GM12875 (cell line): ENCODE measurements around the gene TIGD3.

Experiments used
- H3K4me3 ChIP-seq: one replicate; pipeline ENCODE4 v1.5.1; 2011; ENCODE audit warnings: low read depth, low read length, control low read depth
- TF ChIP-seq, protein P1 (sequence below): IDR thresholded peaks from 2 replicates; pipeline ENCODE4 v1.5.1; 2011; ENCODE audit warnings: low read depth, mild to moderate bottlenecking, control low read depth, inconsistent platforms, low read length, moderate library complexity, borderline replicate concordance; ENCODE audit not compliant: insufficient read depth

Gene TIGD3

DNA sequence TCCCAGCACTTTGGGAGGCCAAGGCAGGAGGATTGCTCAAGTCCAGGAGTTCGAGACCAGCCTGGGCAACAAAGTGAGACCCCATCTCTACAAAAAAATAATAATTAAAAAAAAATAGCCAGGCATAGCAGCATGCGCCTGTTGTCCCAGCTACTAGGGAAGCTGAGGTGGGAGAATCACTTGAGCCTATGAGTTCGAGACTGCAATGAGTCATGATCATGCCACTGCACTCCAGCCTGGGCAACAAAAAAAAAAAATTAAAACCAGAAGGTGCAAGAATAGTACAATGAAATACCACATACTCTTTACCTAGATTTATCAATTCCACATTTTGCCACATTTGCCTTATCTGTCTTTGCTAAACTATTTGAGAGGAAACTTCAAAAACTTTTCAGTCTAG, 12.7 kb upstream of the TIGD3 start:
- no peak overlapping the region for H3K4me3 ChIP-seq
- TF ChIP-seq, protein P1, sequence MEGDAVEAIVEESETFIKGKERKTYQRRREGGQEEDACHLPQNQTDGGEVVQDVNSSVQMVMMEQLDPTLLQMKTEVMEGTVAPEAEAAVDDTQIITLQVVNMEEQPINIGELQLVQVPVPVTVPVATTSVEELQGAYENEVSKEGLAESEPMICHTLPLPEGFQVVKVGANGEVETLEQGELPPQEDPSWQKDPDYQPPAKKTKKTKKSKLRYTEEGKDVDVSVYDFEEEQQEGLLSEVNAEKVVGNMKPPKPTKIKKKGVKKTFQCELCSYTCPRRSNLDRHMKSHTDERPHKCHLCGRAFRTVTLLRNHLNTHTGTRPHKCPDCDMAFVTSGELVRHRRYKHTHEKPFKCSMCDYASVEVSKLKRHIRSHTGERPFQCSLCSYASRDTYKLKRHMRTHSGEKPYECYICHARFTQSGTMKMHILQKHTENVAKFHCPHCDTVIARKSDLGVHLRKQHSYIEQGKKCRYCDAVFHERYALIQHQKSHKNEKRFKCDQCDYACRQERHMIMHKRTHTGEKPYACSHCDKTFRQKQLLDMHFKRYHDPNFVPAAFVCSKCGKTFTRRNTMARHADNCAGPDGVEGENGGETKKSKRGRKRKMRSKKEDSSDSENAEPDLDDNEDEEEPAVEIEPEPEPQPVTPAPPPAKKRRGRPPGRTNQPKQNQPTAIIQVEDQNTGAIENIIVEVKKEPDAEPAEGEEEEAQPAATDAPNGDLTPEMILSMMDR = no peak

DNA sequence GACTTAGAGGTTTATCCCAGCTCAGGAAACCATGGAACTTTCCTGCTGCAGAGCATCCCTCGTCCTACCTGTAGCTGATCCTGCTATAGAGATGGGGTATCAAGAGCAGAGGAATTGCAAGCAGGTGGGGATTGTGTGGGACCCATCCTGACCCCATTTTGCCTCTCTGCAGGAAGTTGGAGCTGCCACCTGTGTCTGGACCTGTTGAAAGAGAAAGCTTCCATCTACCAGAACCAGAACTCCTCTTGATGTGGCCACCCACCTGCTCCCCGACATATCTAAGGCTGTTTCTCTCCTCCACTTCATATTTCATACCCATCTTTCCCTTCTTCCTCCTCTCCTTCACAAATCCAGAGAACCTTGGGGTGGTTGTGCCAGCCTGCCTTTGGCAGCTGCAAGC, 3.0 kb upstream of the TIGD3 start:
- TF ChIP-seq, protein P1 = no peak
- H3K4me3 ChIP-seq = no peak overlapping the region

DNA sequence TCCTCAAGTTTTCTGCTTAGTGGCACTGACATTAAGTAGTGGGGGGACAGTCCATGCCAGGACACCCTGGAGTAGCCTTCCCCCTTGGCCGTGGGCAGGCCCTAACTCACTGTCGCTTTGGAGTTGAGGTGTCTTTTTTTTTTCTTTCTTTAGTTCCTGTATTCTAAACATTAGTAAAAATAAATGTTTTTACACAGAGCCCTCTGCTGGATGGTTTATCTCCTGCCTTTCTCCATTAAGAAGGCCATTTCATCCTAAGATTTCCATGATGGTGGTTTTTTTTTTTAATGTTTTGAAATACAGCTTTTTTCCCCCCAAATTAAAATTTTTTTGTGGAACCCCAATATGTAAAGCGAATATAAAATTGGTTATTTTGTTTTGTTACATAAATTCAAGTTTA, 1.8 kb upstream of the TIGD3 start:
- TF ChIP-seq, protein P1 = no peak
- H3K4me3 ChIP-seq = no peak overlapping the region

DNA sequence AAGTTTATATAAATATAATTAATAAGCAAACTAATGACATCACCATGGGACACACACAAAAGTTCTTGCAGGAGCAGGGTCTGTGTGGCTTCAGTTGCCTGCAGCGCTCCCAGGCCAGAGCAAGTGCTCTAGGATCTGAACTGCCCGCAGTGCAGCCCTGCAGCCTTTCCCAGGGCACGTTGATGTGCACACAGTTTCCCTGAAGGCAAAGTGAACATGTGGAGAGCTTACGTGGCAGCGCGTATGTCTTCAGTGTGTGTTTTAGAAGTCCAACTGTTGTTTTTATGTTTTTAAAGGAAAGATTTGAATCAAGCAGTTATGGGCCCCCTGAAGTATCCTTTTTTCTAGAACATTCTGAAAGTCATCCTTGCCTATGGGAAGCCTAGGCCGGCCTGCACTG, 1.2 kb upstream of the TIGD3 start:
- TF ChIP-seq, protein P1 = no peak

DNA sequence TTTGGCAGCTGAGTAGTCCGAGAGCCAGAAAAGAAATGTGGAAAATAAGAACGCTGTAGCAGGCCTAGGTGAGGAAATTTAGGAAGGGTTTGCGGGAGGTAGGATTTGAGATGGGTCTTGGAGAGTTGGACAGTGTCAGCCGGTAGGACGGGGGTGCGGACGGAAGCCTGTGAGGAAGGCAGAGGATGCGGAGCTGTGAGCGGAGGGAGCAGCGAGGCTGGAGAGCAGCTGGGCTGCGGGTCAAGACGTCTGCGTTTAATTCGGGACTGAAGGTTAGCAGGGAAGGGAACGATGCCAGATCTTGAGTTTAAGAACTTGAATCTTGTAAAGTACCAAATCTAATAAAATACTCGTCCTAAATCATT, 669 bp upstream of the TIGD3 start:
- TF ChIP-seq, protein P1 = no peak
- peak overlapping the region; percentile 52 for H3K4me3 ChIP-seq

More for the DNA sequence above, 1.2 kb upstream of the TIGD3 start:
- no peak overlapping the region for H3K4me3 ChIP-seq

DNA sequence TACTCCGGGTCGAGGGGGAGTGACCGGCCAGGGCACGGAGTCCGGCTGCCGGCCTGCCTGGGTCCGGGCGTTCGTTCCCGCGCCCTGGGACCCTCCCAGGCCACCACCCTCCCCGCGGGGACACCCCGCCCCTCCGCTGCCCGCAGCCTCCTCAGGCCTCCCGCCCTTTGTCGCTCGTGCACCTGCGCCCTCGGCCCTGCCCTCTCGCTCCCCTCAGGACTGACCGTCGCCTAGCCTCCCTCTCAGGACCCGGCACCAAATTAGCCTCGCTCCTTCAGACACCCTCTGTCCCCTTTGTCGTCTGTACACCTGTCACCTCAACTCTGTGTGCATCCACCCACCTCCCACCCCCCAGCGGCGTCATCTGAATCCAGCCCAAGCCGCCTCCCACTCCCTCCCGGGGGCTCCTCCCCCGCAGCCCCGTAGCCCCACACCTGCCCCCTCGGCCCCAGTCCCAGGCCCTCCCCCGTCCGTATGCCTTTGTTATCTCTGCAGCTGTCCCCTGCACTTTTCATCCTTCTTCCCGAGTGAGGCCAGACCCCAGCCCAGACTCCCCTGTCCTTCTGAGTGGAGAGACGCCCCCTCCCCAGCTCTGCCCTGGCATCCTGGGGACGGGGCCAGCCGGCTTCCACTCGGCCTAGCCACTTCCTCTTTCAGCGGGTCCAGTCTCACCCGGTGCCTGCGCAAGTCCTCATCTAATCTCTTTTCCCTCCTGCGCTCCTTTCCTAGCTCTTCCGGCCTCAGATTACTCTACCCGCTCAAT, 643 bp downstream of the TIGD3 start:
- TF ChIP-seq, protein P1 = no peak

DNA sequence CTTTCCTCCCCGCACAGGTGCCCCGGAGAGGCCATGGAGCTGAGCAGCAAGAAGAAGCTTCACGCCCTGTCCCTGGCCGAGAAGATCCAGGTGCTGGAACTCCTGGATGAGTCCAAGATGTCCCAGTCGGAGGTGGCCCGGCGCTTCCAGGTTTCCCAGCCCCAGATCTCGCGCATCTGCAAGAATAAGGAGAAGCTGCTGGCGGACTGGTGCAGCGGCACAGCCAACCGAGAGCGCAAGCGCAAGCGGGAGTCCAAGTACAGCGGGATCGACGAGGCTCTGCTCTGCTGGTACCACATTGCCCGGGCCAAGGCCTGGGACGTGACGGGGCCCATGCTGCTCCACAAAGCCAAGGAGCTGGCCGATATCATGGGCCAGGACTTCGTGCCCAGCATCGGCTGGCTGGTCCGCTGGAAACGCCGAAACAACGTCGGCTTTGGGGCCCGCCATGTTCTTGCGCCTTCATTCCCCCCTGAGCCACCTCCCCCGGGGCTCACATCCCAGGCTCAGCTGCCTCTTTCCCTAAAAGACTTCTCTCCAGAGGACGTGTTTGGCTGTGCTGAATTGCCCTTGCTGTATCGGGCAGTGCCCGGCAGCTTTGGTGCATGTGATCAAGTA, 1.3 kb downstream of the TIGD3 start:
- peak overlapping the region; percentile 75 for H3K4me3 ChIP-seq
- TF ChIP-seq, protein P1 = no peak

More for the DNA sequence above, 643 bp downstream of the TIGD3 start:
- H3K4me3 ChIP-seq = peak overlapping the region; percentile 75
